Uterus (tissue), 2 donors: ENCODE measurements around the gene TSACC.

ENCODE experiments used
- POLR2A ChIP-seq, 2 donors: fragments of 450-650 bp; IDR thresholded peaks; one replicate each; pipeline ENCODE4 v1.6.1; 2016; ENCODE audit warnings: antibody characterized with exemption in 2 of 2, mild to moderate bottlenecking in 1 of 2, moderate library complexity in 1 of 2
- TF ChIP-seq, protein P1 (sequence below), 4 experiments: fragments of 200-600 bp in 2 of 4; fragments of 450-650 bp in 2 of 4; sonication (generic) in 2 of 4; IDR thresholded peaks; one replicate each; pipeline ENCODE4 v1.5.1; 2016 to 2019; ENCODE audit warnings: antibody characterized with exemption in 4 of 4, mild to moderate bottlenecking in 2 of 4, moderate library complexity in 1 of 4

DNA sequence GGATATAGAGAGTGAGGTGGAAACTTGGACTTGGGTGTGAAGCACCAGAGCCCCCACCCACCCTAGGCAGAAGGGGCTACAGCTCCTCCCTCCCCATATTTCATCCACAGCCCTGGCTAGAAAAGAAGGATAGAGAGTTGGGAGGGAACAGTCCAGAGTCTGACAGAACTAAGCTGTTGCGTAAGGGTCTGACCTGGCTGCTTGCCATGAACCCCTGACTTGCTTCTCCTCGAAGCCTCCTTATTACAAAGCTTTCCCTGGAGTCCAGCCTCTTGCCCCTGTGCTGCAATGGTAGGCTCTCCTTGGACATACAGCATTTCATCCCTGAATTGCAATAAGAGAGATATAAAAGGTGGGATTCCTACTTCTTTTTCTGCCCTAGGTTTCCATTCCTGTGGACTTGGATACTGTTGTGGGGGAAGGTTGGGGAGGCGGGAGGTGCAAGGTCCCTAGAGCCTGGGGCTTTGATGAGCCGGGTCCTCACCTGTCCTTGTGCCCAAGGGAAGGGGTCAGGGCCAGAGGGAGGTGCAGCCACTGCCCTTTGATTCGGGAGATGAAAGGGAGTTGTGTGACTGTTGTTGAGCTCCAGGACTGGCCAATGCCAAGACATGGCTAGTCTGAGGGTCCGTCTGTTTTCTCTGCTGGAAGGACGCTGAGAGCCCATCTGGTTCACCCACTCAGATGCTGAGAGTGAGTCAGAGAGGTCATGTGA, 33.4 kb downstream of the TSACC start:
- TF ChIP-seq POLR2A (IDR thresholded peaks at IDR 0.05): no peak
- TF ChIP-seq, protein P1, sequence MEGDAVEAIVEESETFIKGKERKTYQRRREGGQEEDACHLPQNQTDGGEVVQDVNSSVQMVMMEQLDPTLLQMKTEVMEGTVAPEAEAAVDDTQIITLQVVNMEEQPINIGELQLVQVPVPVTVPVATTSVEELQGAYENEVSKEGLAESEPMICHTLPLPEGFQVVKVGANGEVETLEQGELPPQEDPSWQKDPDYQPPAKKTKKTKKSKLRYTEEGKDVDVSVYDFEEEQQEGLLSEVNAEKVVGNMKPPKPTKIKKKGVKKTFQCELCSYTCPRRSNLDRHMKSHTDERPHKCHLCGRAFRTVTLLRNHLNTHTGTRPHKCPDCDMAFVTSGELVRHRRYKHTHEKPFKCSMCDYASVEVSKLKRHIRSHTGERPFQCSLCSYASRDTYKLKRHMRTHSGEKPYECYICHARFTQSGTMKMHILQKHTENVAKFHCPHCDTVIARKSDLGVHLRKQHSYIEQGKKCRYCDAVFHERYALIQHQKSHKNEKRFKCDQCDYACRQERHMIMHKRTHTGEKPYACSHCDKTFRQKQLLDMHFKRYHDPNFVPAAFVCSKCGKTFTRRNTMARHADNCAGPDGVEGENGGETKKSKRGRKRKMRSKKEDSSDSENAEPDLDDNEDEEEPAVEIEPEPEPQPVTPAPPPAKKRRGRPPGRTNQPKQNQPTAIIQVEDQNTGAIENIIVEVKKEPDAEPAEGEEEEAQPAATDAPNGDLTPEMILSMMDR (IDR thresholded peaks at IDR 0.05): no peak
